Muscle of back (tissue), 11 donors: ENCODE results near the gene BPGM. TPM values are rescaled to one million over a fixed set of nuclear protein-coding genes. Genes with fewer than 3 reads are reported as not detected.

Experiments used
- DNase-seq, 3 donors: peaks; one replicate each; pipeline versions ENCODE4 v3.0.0 to v3.0.0-alpha.2; 2013
- polyA plus RNA-seq, 10 donors: library from polyadenylated mRNA; unstranded; fragments of 120-200 nt; gene quantifications; one replicate each; pipeline ENCODE4 v1.2.1, GENCODE V29; 2013; ENCODE audit not compliant: insufficient read length in 10 of 10

The BPGM gene
- polyA plus RNA-seq, 10 donors: 18.2 to 84.5 (median 26.1) TPM

DNA sequence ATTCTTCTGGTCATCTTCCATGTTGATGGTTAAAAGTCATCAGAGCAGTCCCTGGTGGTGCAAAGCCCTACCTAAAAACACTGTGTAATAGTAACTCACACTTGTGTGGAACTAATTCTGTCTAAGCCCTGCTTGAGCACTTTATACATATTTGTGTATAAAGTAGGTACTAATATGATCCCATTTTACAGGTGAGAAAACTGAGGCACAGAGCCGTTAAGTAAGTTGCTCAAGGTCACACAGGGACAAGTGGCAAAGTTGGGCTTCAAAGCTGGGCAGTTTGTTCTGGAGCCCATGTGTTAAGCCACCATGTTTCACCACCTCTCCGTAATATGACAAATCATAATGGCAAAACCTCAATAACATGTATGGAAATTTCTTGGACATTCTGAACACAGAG is 48.1 kb downstream of the BPGM start:
- DNase-seq: peak in 1 of 3 donors; percentile 31

DNA sequence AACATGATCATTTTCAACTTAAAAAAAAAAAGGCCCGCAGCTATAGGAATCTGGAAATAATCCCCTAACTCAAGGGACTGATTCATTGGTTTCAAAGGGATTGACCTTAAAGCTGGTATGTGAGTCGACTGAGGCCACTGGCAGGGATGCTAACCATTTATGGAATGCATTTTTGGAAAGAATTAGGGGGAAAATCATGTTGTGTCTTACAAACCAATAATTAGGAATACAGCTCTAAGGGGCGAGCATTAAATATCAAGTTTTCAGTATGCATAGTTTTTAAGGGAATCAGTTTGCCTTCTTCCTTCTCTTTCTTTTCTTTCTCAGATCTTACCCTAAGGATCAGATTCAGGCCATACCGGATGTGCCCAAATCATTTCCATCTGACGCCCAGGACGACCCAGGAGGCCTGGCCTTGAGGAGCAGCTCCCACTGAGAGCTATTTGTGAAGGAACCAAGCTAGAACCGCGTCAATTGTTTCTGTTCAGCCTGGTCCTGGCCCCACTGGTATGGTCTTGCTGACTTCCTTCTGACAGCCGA is 48.7 kb downstream of the BPGM start:
- peak in 2 of 3 donors; percentile 66 to 78 for DNase-seq

DNA sequence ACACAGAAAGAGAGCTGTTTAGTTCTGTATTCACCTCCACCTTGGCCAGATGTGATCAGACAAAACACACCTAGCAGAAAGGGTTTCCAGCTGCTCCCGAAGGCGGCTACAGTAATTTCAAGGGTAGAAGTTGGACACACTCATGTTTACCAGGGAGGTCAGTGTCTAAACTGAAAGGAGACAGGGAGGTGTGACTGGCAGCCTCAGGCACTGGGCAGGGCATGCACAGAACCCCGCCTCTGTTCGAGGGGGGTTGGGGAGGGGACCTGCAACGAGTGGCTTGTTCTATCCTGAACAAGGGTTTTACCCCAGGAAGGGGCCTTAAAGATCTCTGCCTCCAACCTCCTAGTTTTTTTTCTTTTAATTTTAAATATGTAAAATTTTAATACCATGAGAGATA is 49.6 kb downstream of the BPGM start:
- no peak for DNase-seq

DNA sequence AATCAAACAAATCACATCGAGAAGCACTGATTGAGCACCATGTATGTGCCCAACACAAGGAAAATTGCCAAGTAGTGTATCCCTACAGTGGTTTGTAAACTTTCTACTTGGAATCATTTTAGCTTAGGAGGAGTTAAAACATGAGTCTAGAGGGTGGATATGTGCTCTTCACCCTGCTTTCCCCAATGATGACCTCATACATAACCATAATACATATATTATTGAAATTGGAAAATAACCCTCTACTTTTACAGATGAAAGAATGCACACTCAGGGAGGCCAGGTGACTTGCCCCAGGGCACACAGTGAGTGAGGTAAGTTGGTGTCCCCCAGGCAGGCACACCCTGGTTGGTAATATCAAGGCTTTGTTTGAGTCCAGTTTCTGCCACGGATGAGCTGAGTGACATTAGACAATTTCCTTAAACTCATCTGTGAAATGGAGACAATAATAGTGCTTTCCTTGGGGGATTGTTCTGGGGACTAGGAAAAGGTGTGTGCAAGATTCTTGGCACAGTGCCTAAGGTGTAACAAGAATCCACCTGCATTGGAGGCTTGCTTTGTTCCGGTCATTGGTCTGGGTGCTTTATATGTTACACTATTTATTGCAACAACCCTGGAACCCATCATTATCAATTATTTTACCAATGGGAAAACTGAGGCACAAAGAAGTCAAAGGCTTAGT is 50.7 kb downstream of the BPGM start:
- DNase-seq: no peak

DNA sequence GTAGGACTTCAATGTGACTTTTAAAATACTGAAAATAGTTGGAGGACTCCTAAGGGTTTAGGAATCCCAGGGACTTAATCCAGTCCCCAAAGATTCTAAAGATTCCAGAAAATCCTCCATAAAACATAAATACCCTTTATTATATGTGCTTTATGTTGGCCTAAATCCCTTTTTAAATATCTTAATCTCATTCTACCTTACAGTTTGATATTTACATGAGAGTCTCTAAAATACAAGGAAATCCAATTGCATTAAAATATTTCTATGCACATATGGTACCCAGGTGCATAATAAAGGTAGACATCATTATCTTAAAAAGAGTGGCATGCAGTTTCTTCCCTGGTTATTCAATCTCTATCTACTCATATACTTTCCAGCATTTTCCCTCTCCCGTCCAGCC is 51.8 kb downstream of the BPGM start:
- DNase-seq: no peak

DNA sequence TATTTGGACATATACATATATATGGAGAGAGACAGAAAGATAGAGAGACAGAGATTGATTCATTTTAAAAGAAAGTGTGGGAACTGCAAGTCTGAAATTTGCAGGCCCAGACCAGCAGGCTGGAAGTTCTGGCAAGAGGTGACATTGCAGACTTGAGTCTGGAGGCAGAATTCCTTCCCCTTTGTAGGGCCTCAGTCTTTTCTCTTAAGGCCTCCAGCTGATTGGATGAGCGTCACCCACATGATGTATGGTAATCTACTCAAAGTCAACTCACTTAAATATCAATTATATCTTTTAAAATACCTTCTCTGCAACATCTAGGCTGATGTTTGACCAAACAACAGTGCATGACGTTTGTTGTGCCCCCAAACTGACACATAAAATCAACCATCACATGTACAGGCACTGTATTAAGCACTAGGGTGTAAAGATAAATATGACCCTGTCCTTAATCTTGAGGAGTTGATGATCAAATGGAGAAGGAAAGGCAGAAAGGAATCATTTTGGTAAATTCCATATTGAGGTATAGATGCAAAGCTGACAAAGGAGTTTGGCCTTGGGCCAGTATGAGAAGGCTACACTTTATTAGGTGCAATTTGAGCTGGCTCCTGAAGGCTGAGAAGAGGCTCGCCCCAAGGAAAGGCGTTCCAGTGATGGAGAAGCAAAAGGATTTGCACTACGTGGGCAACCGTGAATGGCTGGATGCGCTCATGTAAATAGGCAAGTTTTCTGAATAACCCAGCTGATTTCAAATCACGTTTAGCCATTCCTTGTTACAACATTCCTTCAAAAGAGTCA is 52.6 kb downstream of the BPGM start:
- peak in 1 of 3 donors; percentile 8 for DNase-seq

DNA sequence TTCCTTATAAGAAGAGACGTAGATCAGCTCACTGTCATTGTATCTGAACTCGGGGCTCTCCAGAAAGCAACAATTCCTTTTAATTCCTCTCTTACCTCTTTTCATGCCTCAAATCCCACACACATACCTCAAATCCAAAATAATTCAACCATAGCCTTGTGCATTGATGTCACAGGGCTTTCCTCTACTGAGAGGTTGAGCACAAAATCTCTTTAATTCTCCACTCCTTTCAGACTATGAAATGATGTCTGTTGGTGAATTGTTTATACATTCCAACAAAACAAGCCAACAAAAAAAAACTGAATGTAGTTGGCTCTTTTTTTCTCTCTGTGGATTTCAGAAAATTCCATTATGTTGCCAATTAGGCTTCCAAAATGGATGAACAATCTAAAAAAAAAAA is 53.2 kb downstream of the BPGM start:
- peak in 1 of 3 donors; percentile 43 for DNase-seq

DNA sequence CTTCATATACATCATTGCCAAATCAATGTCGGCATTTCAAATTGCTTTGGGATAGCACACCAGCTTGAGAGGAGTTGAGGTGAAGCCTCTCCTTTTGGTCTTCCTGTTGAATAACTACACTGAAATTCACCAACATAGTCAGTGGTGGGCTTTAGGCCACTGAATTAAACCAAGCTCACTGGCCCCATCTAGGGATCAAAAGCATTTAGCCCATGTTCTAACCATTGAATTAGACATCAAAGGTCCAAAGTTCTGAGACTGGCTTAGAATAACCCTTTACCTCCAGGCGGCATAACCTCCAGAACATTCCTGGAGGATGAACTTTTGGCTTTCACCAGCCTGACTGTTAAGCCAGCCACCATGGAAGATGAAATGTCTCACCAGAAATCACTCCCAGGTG is 54.6 kb downstream of the BPGM start:
- DNase-seq: peak in 1 of 3 donors; percentile 10

DNA sequence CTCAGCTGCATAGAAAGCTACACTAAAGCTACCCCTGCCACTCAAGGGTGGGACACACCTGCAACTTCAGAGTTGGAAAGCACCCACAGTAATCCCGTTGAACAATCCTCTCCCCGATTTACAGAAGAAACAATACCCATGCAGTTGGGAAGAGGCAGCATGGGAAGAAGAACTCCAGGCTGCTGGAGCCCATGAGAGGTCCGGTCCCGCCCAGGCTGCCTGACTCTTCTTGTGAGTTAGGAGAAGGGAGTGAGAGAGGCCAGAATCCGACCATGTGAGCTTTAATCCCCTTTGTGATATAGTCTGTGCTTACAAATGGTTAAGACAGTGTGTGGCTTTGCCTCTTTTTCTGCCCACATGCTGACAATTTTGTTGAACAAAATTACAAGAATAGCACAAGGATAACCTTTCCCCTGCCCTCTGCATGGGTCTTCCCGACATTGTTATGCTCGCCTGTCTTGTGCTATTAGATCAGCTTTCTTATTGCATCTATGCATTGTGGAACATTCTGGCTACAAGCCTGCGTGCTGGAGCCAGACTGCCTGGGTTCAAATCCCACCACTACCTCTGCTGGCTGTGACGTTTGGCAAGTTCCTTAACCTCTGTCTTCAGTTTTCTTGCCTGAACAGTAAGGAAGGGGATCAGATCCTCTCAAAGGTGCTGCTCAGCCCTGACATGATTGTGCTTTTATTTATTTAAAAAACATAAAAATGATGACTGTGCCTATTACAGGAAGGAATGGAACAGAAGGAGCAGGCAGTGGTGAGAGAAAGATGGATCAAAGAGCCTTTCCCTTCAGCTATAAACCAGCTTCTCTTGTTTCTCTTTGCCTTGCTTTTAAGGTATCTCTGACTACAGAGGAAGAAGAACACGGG is 56.0 kb downstream of the BPGM start:
- peak in 1 of 3 donors; percentile 28 for DNase-seq

DNA sequence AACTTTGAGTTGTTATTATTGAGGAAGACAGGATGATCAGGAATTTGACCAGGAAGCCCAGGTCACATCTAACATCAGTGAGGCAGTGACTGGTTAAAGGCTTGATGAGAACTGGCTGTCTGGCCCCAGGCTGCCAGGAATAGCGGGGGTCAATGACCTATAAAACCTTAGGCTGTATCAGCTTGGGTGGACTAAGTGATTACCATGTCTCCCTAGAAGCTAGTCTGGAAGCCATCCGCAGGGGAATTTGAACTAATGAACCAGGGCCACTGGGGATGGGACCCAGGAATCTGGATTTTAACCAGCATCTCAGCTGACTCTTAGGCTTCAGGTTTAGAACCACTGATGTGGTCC is 56.6 kb downstream of the BPGM start:
- no peak for DNase-seq

DNA sequence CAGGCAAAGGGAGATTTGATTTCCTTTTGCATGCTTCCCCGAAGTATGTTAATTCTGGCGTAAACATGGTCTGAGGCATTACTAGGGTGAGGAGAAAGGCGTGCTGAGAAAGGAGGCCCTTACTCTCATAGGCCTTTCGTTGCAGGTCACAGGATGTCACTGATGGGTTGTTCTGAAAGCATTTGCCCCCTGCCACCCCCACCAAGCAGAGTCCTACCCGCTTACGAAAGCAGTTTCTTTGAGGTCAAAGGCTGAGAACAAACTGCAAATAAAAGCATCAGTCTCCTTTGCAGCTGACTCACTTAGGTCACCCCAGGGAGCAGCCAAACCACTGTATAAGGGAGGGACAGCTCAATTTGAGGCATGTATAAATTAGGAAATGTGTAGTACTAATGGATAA is 57.1 kb downstream of the BPGM start:
- DNase-seq: peak in 1 of 3 donors; percentile 34

DNA sequence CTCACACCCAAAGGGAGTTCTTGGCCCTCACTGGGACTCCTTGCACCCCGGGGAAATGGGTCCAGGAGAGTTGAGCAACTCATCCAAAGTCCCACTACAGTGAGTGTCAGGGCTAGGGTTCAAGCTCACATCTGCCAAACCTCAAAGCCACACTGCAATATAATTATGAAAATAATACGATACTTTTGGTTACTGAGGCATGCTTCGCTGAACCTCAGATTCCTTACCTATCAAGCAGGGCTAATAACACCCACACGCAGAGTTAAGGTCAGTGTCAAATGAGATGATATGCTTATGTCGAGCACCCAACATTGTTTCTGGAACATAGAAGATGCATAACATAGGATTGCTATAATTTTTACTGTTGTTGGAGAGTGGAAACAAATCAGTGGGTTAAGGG is 58.2 kb downstream of the BPGM start:
- DNase-seq: no peak

DNA sequence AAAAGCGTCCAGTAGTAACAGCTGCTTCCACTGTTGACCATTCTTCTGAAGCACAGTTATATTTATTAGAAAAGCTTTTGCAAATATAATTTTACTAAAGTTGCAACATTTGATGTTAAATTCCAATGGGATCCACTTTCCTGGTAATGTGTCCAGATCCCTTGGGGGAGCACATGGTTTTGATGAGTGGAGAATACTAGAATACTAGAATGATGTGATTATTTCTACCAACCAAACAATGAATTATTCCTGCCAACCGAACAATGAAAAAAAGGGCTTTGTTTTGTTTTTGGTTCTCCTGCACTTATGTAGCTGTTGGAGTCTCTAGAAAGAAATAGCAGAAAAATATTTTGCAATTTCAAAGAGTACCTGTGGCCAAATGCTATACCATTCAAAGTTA is 59.1 kb downstream of the BPGM start:
- DNase-seq: no peak

DNA sequence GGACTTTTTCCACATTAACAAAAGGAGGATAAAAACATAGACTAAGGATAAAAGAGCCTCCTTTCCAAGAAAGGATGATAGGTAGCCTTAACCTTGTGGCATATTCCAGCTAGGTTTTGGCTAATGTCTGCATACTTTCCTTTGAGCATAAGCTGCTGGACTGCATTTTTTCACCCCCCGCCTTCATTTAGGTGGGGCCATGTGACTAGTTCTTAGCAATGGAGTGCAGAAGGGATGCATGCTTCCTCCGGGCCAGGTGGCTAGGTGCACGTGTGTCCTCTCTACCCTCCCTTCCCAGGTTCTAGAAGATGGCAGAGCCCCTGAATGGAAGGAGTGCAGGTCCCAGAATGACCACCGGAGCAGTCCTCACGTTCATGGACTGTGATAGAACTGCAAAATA is 59.8 kb downstream of the BPGM start:
- DNase-seq: no peak

DNA sequence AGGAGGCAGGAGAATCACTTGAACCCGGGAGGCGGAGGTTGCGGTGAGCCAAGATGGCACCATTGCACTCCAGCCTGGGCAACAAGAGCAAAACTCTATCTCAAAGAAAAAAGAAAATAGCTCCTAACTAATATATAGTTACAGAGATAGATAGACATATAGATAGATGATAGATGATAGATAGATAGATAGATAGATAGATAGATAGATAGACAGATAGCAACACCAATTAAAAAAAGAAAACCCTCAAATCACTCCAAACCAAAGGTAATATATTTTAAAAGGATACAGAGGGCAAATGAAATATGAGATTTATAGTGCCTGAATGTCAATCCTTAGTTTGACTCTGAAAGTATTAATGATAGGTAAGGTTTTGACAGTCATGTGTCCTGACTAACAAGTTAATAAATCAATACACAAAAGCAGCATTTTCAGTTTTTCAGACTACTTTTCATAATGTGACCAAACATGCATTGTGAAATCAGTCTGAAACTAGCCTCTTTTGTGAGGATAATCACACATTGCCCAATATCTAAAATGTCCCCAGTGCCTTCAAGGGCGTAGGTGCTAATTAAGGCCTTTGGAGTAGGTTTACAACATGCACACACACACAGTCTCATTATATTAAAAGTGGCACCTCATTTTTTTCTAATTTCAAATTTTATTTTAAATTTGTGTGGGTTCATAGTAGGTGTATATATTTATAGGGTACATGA is 61.2 kb downstream of the BPGM start:
- DNase-seq: no peak

DNA sequence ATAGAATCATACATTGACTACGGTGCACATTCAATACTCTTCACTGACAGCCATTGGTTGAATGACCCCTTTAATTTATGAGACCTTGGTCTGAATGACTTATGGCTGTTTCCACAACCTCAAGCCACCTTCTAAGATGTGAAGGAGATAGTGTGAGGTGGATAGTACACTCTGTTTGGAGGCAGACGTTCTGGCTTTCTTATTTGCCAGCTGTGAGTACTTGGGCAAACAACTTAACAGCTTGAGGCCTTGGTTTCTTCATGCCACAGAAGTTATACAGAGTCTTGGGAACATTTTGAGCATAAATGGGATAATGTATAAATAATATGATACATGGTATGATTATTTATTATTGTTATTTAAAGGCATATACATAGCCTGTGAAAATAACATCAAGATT is 62.0 kb downstream of the BPGM start:
- no peak for DNase-seq

DNA sequence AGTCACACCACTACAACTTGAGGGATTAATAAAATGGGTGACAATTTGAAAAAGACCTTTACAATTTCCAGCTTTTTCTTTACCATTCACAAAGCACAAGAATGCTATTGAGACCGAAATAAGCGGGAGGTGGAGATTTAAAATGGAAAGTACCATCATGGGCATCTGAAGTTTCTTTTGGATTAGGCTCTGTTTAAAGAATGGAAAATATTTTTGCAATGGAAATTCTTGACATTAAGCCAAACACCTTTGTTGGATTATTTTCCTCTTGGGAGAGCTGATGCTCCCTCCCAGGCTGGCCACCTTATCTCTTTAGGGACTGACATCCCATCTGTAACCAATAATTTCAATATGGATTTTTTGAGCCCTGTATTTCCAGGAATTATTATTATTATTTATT is 62.5 kb downstream of the BPGM start:
- no peak for DNase-seq

DNA sequence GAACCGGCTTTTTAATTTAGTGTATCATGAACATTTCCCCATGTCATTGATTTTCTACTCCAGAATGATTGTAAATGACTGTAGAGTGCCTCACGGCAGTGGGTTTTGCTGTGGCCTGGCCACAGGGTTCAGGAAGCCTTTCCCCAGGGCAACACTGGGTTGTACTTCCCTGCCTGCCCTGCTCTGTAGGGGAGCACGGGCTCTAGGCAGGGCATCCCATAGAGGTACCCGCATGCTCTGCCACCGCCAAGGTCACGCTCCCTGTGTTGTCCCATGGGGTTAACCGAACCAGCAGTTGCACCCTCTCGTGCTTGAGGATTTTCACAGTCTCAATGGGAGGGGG is 63.8 kb downstream of the BPGM start:
- no peak for DNase-seq

DNA sequence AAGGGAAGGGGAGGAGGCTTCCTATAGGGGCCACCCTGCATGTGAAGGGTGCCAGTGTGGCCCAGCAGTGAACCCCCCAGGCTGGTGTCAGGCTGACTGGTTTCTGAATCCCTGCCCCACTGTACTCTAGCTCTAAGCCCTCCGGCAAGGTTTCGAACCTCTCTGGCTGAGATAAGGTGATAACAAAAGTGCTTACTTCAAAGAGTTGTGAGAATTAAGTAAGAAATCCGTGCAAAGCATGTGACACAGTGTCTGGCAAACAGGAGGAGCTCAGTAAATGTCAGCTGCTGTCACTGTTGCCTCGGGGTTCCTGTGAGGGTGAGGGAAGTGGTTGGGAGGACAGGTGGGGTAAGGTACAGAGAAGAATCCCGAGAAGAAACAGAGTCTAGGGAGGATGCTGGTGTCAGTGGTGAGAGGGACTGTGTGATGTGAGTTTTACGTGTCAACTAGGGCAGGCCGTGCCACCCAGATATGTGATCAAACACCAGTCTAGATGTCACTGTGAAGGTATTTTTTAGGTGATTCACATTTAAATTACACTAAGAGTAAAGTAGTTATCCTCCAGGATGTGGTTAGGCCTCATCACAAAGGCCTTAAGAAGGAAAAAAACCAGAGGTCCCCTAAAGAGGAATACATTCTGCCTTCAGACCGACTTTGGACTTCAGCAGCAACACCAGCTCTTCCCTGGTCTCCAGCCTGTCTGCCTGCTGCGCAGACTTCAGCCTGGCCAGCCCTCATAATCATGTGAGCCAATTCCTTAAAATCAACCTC is 64.4 kb downstream of the BPGM start:
- DNase-seq: no peak

DNA sequence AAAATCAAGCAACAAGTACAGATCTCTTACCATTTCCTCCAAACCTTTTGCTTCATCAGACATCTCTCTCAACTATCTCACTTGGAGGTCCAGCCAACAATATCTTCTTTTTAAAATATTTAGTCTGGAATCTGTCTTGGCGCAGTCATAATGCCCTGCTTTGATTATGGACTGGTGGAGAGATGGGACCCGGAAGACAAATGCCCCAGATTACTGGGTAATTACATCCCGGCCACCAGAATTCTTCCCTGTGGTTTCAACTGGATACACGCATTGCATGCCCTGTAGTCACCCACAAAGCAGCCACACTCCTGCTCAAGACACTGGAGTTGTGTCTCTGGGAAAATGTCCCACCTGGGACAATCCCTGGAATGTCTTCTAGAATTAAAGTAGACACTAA is 65.5 kb downstream of the BPGM start:
- no peak for DNase-seq
